Activated CD8-positive, alpha-beta memory T cell treated with anti-CD3 and anti-CD28 coated beads, Interleukin-2, amount 50 U/mL, for 1 hour (primary cell): ENCODE data around the gene NOL9.
"Not testable (repeated sequence)": the region's sequence is repeated elsewhere in the genome, so short reads cannot be mapped to it uniquely, and the experiment has no call there.

ENCODE experiments used
- DNase-seq: peaks from one replicate; pipeline ENCODE4 v3.0.0-alpha.2; 2020; ENCODE audit errors: extremely low read depth

NOL9 gene

DNA sequence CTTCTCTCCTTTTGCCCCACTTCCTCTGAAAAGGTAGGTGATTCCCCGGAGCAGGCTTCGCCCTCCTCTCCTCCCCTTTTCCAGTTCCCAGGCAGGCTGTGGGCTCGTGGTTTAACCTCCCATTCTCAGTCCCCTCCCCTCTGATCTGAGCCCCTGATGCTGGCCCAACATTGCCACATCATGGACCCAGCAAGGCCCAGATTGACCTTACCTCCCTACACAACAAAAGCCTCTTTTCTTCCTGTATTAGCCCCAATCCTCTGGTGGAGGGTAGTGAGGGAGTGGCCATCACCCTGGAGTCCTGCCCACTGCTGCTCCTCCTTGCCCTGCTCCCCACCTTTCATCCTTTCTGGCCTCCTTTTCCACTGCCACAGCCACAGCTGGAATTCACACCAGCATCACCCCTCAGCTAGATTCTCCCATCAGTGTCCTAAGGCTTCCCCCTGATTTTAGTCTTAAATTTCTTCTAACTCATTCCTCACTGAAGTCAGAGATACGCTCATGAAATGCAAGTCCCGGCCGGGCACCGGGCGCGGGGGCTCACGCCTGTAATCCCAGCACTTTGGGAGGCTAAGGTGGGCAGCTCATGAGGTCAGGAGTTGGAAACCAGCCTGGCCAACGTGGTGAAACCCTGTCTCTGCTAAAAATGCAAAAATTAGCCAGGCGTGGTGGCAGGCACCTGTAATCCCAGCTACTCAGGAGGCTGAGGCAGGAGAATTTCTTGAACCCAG lies 18.5 kb upstream of the NOL9 start:
- DNase-seq, result no peak

DNA sequence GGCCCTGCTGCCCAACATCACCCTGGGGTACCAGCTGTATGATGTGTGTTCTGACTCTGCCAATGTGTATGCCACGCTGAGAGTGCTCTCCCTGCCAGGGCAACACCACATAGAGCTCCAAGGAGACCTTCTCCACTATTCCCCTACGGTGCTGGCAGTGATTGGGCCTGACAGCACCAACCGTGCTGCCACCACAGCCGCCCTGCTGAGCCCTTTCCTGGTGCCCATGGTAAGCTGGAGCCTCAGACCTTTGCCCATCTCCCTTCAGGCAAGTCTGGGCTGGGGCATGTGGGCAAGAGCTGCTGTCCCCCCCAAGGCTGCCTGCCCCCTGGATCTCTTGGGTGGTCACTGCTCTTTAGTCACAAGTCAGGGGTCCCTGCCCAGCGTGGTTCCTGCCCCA lies 16.7 kb upstream of the NOL9 start:
- no peak for DNase-seq

- DNase-seq, result no peak
These were observed 15.8 kb upstream of the NOL9 start for GRCh38 chr1:6570100-6570499.

DNA sequence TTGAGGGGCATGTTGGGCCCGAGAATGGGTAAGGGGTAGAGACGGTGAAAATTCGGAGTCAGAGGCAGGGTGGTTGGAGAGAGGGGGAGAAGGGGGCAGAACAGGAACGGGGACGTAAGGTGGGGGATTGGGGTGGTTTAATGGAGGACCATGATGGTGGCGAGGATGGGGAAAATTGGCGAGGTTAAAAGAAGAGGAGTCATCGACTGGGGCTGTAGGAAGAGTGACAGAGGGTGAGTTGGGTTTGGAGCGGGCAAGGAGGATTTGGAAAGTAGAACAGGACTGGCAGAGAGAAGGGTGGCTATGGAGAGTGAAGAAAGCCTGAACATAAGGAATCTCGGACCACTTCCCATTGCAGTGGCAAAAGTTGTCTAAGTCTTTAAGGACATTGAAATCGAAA lies 14.7 kb upstream of the NOL9 start:
- no peak for DNase-seq

GRCh38 chr1:6560267-6560666 lies 6.0 kb upstream of the NOL9 start:
- no peak for DNase-seq

DNA sequence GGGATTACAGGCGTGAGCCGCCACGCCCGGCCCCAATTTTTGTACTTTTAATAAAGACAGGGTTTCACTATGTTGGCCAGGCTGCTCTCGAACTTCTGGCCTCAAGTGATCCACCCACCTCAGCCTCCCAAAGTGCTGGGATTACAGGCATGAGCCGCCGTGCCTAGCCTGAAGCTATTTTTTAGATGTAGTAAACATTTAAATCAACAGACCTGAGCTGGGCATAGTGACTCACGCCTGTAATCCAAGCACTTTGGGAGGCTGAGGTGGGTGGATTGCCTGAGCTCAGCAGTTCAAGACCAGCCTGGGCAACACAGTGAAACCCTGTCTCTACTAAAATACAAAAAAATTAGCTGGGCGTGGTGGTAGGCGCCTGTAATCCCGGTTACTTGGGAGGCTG lies 4.8 kb upstream of the NOL9 start:
- DNase-seq, result not testable (repeated sequence)

GRCh38 chr1:6557597-6557996 lies 3.3 kb upstream of the NOL9 start:
- DNase-seq, result no peak

- DNase-seq, result no peak
These were observed 830 bp upstream of the NOL9 start, which contains the start of gene TAS1R1 for GRCh38 chr1:6554907-6555778. Gene TAS1R1 (plus strand): TSS chr1:6555307. CDS start chr1:6555374, 67 bp downstream.

DNA sequence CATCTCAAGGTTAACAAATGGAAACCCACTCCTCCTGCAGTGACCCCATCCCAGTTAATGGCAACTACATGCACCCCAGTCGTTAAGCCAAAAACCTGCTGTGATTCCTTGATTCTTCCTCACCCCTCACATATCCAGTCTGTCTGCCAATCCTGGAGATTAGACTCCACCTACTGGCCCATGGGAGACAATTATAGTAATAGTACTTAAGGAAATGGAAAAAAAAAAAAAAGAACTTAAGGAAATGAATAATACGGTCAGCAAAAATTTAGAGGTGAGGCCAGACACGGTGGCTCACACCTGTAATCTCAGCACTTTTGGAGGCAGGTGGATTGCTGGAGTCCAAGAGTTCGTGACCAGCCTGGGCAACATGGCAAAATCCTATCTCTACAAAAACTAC lies 7.0 kb downstream of the NOL9 start:
- DNase-seq, result no peak

DNA sequence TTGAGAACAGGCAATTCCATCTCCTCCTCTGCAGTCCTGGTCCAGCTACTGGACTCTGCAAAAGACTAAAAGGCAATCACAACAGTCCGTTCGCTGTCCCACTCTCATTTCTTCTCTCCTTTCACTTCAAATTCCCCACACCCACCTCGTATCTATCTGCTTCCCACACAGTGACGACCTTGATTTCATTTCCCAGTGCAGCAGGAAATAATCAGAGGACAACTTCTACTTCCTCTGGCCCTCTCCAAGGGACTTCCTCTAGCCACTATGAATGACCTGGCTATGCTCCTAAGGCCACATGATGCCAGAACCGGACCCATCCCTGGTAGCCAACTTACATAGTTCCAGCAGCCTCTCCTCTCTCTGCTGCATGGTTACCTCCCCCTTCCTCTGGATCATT lies 8.0 kb downstream of the NOL9 start:
- DNase-seq, result no peak

DNA sequence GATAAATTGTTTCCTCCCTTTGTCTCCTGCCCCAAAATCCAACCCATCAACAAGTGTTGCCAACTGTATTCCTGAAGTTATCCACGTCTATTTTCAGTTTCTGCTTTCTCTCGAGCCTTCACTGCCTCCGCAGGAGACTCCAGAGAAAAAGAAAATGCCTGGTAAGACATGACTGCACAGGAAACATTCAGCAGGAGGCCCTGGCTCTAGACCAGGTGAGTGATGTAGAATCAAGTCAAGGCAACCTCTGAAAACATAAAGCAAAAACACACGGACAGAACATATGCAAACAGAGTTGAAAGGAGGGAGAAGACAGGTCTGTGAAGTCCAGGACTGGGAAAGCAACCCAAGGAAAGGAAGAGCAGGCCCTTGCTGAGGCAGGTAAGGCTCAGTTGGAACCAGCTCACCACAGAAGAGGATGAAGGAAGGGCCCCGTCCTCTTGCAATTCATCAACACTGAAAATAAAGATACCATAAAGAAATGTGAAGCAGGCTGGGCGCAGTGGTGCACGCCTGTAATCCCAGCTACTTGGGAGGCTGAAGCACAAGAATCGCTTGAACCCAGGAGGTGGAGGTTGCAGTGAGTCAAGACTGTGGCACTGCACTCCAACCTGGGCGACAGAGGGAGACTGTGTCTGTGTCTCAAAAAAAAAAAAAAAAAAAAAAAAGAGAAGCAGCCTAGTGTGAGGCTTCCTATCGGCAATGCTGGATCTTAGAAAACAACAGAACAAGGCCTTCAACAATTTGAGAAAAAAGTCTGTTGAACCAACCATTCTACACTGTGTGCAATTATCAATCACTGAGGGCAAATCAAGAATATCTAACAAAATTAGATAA lies 8.8 kb downstream of the NOL9 start:
- DNase-seq, result no peak

- DNase-seq, result no peak
These were observed 9.5 kb downstream of the NOL9 start for GRCh38 chr1:6544831-6545230.

- DNase-seq, result no peak
These were observed 15.4 kb downstream of the NOL9 start for GRCh38 chr1:6538956-6539355.

DNA sequence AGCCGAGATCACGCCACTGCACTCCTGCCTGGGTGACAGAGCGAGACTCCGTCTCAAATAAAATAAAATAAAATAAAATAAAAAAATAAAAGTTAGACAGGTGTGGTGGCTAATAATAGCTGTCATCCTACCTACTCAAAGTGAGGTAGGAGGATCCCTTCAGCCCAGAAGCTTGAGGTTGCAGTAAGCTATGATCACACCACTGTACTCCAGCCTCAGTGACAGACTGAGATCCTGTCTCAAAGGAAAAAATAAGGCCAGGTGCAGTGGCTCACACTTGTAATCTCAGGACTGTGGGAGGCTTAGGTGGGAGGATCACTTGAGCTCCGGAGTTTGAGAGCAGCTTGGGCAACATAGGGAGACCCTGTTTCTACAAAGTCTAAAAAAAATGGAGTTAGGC lies 18.0 kb downstream of the NOL9 start:
- DNase-seq, result no peak

DNA sequence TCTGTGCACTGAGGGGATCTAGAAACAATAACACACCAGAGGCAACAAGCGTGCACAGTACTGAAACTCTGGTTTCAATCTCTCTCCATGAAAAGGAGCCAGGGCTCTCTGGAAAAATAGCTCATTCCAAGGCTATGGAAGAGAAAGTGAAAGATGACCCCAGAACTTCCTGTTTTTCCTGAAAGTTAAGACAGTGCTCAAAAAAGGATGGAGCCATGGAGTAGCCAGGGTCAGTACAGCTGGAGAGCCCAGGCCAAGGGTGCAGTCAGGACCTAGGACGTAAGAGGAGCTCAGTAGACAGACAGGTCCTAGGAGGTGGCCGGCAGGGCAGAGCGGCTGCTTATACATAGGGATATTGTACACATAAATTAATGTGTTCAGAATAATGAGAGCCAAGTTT lies 19.1 kb downstream of the NOL9 start:
- no peak for DNase-seq

DNA sequence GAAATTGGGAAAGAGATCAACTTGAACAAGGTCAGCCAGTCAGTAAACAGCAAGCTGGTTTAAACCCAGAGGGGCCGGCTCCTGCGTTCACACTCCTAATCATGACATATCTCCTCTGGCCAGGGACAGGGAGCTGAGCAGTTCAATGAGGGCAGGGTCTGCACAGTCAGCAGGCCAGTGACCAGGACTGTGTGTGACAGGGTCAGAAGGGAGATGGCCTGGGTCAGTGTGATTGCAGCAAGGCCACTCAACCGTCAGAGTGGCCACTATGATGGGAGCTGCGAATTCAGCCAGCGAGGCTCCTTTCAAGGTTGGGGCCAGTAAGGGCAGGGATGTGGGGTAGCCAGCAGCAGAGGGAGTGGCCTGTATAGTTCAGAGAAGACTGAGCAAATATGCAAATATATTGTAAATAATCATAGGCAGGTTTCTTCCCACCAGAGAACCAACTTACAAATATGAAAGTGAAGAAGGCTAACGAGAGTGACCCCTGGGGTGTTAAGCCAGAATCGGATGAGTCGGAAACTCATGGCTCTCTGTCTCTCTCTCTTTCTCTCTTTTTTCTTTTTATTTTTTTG lies 20.0 kb downstream of the NOL9 start:
- no peak for DNase-seq

DNA sequence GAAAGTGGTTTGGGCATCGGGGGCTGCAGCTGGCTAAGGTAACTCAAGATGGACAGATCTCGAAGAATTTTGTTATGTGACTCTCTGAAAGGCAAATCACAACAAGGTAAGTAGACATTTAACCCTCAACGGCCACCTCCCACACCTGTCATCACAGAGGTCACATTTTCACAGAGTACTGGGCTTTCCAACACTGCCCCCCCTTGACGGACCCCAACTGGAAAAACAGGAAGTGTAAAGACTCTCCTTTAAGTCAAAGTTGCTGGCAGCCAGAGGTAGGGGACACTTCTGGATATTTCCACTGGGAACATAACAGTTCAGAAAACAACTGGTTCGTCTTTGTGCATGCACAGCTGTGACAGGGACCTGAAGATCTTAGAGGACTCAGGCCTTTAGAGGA lies 22.3 kb downstream of the NOL9 start:
- DNase-seq, result no peak

DNA sequence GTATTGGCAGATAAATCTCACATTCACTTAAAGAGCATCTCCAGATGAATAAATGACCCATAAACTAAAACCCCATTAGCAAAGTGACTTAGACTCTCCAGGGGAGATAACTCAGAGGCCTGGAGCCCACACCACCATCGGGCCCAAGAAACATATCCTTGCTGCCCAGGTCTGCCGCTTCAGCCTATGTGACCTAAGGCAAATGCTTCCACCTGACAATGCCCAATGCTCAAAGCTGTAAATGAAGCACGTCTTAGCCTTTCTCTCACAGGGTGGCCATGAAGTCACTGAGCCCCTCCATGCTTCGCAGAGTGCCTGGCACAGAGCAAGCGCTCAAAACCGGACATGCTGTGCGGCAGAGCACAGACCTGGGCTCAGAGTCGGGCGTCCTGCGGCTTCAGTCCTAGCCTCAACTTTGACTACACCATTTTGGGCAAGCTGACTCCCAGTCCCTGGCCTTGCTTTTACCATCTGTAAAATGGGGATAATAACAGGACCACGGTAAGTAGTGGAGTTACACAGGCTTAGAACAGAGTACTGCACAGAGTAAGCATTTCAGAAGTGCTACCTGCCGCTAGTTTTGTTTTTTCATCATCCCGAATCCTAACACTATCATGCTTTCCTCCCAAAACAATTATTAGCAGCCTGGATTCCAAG lies 23.7 kb downstream of the NOL9 start:
- DNase-seq, result no peak

GRCh38 chr1:6528492-6528891 lies 25.8 kb downstream of the NOL9 start:
- DNase-seq, result no peak

GRCh38 chr1:6526316-6526715 lies 28.0 kb downstream of the NOL9 start:
- no peak for DNase-seq

DNA sequence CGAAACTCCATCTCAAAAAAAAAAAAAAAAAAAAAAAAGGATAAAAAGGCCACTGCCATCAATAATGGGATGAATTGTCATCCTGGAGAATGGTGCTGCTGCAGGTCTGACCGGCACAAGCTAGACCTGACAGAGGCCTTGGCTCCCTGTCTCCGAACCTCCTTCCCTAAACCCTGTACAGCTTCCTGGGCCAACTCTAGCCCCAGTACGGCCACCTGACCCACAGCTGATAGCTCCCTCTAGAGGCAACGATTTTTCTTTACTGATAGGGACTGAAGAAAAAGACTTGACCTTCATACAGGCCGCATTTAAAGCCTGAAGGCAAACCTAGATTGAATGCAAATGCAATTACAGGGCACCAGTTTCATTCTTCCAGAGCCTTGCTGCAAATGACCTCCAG lies 30.7 kb downstream of the NOL9 start:
- DNase-seq, result no peak
